HEK293 (cell line): ENCODE data around the gene MGAT5B.

Source experiments
- CTCF ChIP-seq: fragments of 450-650 bp; formaldehyde crosslinking; IDR thresholded peaks from 2 replicates; pipeline ENCODE4 v1.5.1; 2016; ENCODE audit warnings: missing biosample characterization, missing genetic modification characterization
- FEZF1 ChIP-seq: fragments of 450-650 bp; formaldehyde crosslinking; IDR thresholded peaks from 2 replicates; pipeline ENCODE4 v1.5.1; 2016; ENCODE audit warnings: missing biosample characterization, missing genetic modification characterization
- REST ChIP-seq: fragments of 450-650 bp; formaldehyde crosslinking; IDR thresholded peaks from 2 replicates; pipeline ENCODE4 v1.5.1; 2016; ENCODE audit warnings: missing biosample characterization, missing genetic modification characterization
- ZFP37 ChIP-seq: fragments of 450-650 bp; formaldehyde crosslinking; IDR thresholded peaks from 2 replicates; pipeline ENCODE4 v1.5.1; 2016; ENCODE audit warnings: missing biosample characterization, missing genetic modification characterization
- ZIC2 ChIP-seq: fragments of 450-650 bp; formaldehyde crosslinking; IDR thresholded peaks from 2 replicates; pipeline ENCODE4 v1.5.1; 2016; ENCODE audit warnings: missing biosample characterization, missing genetic modification characterization
- ZNF140 ChIP-seq: fragments of 450-650 bp; formaldehyde crosslinking; IDR thresholded peaks from 2 replicates; pipeline ENCODE4 v1.5.1; 2016; ENCODE audit warnings: missing biosample characterization, missing genetic modification characterization
- ZNF239 ChIP-seq: fragments of 450-650 bp; formaldehyde crosslinking; IDR thresholded peaks from 2 replicates; pipeline ENCODE4 v1.5.1; 2016; ENCODE audit warnings: missing biosample characterization, missing genetic modification characterization
- TF ChIP-seq, protein P1 (sequence below): fragments of 450-650 bp; IDR thresholded peaks from 2 replicates; pipeline ENCODE4 v1.5.1; 2018; ENCODE audit warnings: missing biosample characterization, missing genetic modification characterization

GRCh38 chr17:76880268-76880667 is 12.1 kb downstream of the MGAT5B start:
- no peak for TF ChIP-seq CTCF (tag by site-specific recombination)
- TF ChIP-seq ZFP37 (tag by site-specific recombination) = no peak
- no peak for TF ChIP-seq REST (tag by site-specific recombination)
- TF ChIP-seq ZNF239 (tag by site-specific recombination) = no peak
- no peak for TF ChIP-seq ZIC2 (tag by site-specific recombination)
- TF ChIP-seq ZNF140 (tag by site-specific recombination) = no peak
- TF ChIP-seq, protein P1, sequence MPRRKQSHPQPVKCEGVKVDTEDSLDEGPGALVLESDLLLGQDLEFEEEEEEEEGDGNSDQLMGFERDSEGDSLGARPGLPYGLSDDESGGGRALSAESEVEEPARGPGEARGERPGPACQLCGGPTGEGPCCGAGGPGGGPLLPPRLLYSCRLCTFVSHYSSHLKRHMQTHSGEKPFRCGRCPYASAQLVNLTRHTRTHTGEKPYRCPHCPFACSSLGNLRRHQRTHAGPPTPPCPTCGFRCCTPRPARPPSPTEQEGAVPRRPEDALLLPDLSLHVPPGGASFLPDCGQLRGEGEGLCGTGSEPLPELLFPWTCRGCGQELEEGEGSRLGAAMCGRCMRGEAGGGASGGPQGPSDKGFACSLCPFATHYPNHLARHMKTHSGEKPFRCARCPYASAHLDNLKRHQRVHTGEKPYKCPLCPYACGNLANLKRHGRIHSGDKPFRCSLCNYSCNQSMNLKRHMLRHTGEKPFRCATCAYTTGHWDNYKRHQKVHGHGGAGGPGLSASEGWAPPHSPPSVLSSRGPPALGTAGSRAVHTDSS = no peak
- no peak for TF ChIP-seq FEZF1 (tag by site-specific recombination)
